Stomach (tissue), 4 donors: ENCODE results near the gene UBAP1.

Experiments used
- CTCF ChIP-seq, 7 experiments: fragments of 450-650 bp in 4 of 7; fragments of 200-600 bp in 3 of 7; sonication (generic) in 3 of 7; IDR thresholded peaks; one replicate each; pipeline ENCODE4 v1.5.1; 2016 to 2019; ENCODE audit warnings: antibody characterized with exemption in 7 of 7, control low read depth in 2 of 7, mild to moderate bottlenecking in 1 of 7
- EP300 ChIP-seq: sonication (generic); formaldehyde crosslinking; IDR thresholded peaks from one replicate; pipeline ENCODE4 v1.6.1; 2017; ENCODE audit warnings: antibody characterized with exemption
- POLR2A ChIP-seq, 4 donors: fragments of 450-650 bp; IDR thresholded peaks; one replicate each; pipeline ENCODE4 v1.6.1; 2016; ENCODE audit warnings: antibody characterized with exemption in 4 of 4, control low read depth in 2 of 4, mild to moderate bottlenecking in 1 of 4, moderate library complexity in 1 of 4
- POLR2AphosphoS5 ChIP-seq, 3 donors: sonication (generic); formaldehyde crosslinking; IDR thresholded peaks; one replicate each; pipeline ENCODE4 v1.6.1; 2016; ENCODE audit warnings: antibody characterized with exemption in 3 of 3

- TF ChIP-seq CTCF (IDR thresholded peaks at IDR 0.05) (no peak), POLR2A (IDR thresholded peaks at IDR 0.05) (no peak), EP300 (no peak), POLR2AphosphoS5 (IDR thresholded peaks at IDR 0.05) (no peak)
Measured at GRCh38 chr9:34252016-34252415, 73.2 kb downstream of the UBAP1 start.
